ENCODE data around the gene TENT5D. TPM values are rescaled to one million over a fixed set of nuclear protein-coding genes. Genes with fewer than 3 reads are reported as not detected.

The TENT5D gene
- not detected in 2 replicates for total RNA-seq

GRCh38 chrX:80420147-80420546, at the start of gene TENT5D:
Gene TENT5D, plus strand, starts transcription at chrX:80420447. Its CDS starts 22,093 bp downstream, at chrX:80442540.

Data from epithelial cell of umbilical artery (primary cell).